Motor neuron (in vitro differentiated cells): Measurements from ENCODE around the gene PLIN4. TPM values are rescaled to one million over a fixed set of nuclear protein-coding genes. Genes with fewer than 3 reads are reported as not detected.
"Not testable (repeated sequence)": the region's sequence is repeated elsewhere in the genome, so short reads cannot be mapped to it uniquely, and the experiment has no call there.

Source experiments
- ATAC-seq, 8 experiments: fragments of 200-7000 bp; cut with Tn5 transposase; replicated peaks in 6 of 8; 2 replicates each; pipeline ENCODE4 v1.8.0; 2021; ENCODE audit warnings: mild to moderate bottlenecking in 8 of 8, moderate library complexity in 8 of 8
- H3K27ac ChIP-seq, 2 donors: fragments of 250-450 bp; sonication (Bioruptor Pico); 2 replicates each; pipeline ENCODE4 v1.9.0; 2021; ENCODE audit warnings: antibody characterized with exemption in 2 of 2, mild to moderate bottlenecking in 2 of 2, moderate library complexity in 1 of 2
- H3K4me1 ChIP-seq, 2 donors: fragments of 250-450 bp; sonication (Bioruptor Pico); replicated peaks in 1 of 2; 2 replicates each; pipeline ENCODE4 v1.6.1; 2021; ENCODE audit warnings: antibody characterized with exemption in 2 of 2, mild to moderate bottlenecking in 2 of 2, moderate library complexity in 1 of 2
- H3K4me3 ChIP-seq, 5 donors: fragments of 250-450 bp; sonication (Bioruptor Pico); 2 replicates each; pipeline ENCODE4 v1.9.0; 2021; ENCODE audit warnings: antibody characterized with exemption in 5 of 5, mild to moderate bottlenecking in 5 of 5, moderate library complexity in 4 of 5
- WGBS, 10 experiments: fragments of 450-650 bp; shearing (Covaris generic); methylation state at CpG; one replicate each; pipeline ENCODE4 v1.0.0; 2022; 5-methylcytosine and 5-hydroxymethylcytosine counted together
- in situ Hi-C, 9 experiments: fragments of 400-800 bp; cut with MboI; loops; one replicate each; pipeline ENCODE4 v1.15.0; 2021; ENCODE audit warnings: low sequenced_read_pairs in 9 of 9, low pct_unique_long_range_greater_than_20kb in 2 of 9; ENCODE audit not compliant: unreplicated experiment in 9 of 9
- total RNA-seq, 8 experiments: library from RNA; unstranded; fragments of 300-600 nt; gene quantifications; 2 replicates each; pipeline versions ENCODE4 v1.2.3 to v1.2.4, GENCODE V29; 2022

Gene PLIN4
- total RNA-seq, 8 experiments from 2014 or later: 0.11 to 1.1 (median 0.50) TPM

- no peak for ATAC-seq
- in situ Hi-C loops: no loop called here
- no peak overlapping the region for H3K27ac ChIP-seq
- H3K4me1 ChIP-seq: no peaks in the 10 kb centered on the region
- 50 to 88% (median 80%) methylated on average over 1 to 3 of the region's 14 CpGs; no CpG with 5 or more reads in 7 of the 10 experiments for WGBS, 10 experiments
- H3K4me3 ChIP-seq: no peak overlapping the region
These were observed 11.7 kb upstream of the PLIN4 start for GRCh38 chr19:4529924-4530522.

- Histone ChIP-seq H3K4me1 (no peaks in the 10 kb centered on the region), H3K27ac (no peak overlapping the region), H3K4me3 (no peak overlapping the region)
- 0 to 100% (median 83%) methylated on average over 1 to 12 of the region's 15 CpGs; no CpG with 5 or more reads in 3 of the 10 experiments for WGBS, 10 experiments
- no peak for ATAC-seq
- in situ Hi-C loops: no loop called here
These were observed 10.6 kb upstream of the PLIN4 start for GRCh38 chr19:4528843-4529242.

GRCh38 chr19:4527377-4527776 lies 9.1 kb upstream of the PLIN4 start:
- H3K27ac ChIP-seq, H3K4me3 ChIP-seq, ATAC-seq, H3K4me1 ChIP-seq, in situ Hi-C loops: not testable (repeated sequence)
- 60 to 100% (median 90%) methylated on average over 1 to 5 of the region's 8 CpGs; no CpG with 5 or more reads in 4 of the 10 experiments for WGBS, 10 experiments

- in situ Hi-C loops: no loop called here
- no peaks in the 10 kb centered on the region for H3K4me1 ChIP-seq
These were observed 7.3 kb upstream of the PLIN4 start for GRCh38 chr19:4525563-4526002.

GRCh38 chr19:4524808-4525562 lies 6.7 kb upstream of the PLIN4 start:
- Histone ChIP-seq H3K4me1 (no peaks in the 10 kb centered on the region), H3K4me3 (no peak overlapping the region), H3K27ac (no peak overlapping the region)
- 0 to 100% (median 30%) methylated on average over 1 to 5 of the region's 23 CpGs; no CpG with 5 or more reads in 4 of the 10 experiments for WGBS, 10 experiments
- peak; percentile 48 to 88 (median 56) for ATAC-seq
- in situ Hi-C loops: no loop called here

More at GRCh38 chr19:4525563-4526002, 7.3 kb upstream of the PLIN4 start:
- 90% methylated on average over 2 of the region's 23 CpGs; no CpG with 5 or more reads in 8 of the 10 experiments for WGBS, 10 experiments
- Histone ChIP-seq H3K4me3 (no peak overlapping the region), H3K27ac (no peak overlapping the region)
- ATAC-seq: peak in 2 of 8 experiments; percentile 4 to 8

GRCh38 chr19:4523306-4524110 lies 5.2 kb upstream of the PLIN4 start:
- peak in 7 of 8 experiments; percentile 13 to 53 (median 26) for ATAC-seq
- in situ Hi-C loops: no loop called here
- no peak overlapping the region for H3K4me3 ChIP-seq
- no peaks in the 10 kb centered on the region for H3K4me1 ChIP-seq
- WGBS, 10 experiments: 0 to 54% (median 10%) methylated on average over 1 to 6 of the region's 53 CpGs; no CpG with 5 or more reads in 5 of the 10 experiments
- no peak overlapping the region for H3K27ac ChIP-seq

GRCh38 chr19:4522291-4523002 lies 4.2 kb upstream of the PLIN4 start:
- H3K4me1 ChIP-seq: no peaks in the 10 kb centered on the region
- ATAC-seq: no peak
- no peak overlapping the region for H3K4me3 ChIP-seq
- WGBS, 10 experiments: 65 to 100% (median 88%) methylated on average over 1 to 8 of the region's 15 CpGs; no CpG with 5 or more reads in 1 of the 10 experiments
- no peak overlapping the region for H3K27ac ChIP-seq
- in situ Hi-C loops: no loop called here

- no peak overlapping the region for H3K4me3 ChIP-seq
- no peak for ATAC-seq
- in situ Hi-C loops: no loop called here
- no peaks in the 10 kb centered on the region for H3K4me1 ChIP-seq
- 20 to 96% (median 78%) methylated on average over 1 to 4 of the region's 5 CpGs; no CpG with 5 or more reads in 3 of the 10 experiments for WGBS, 10 experiments
- H3K27ac ChIP-seq: no peak overlapping the region
These were observed 3.6 kb upstream of the PLIN4 start for GRCh38 chr19:4521888-4522242.

GRCh38 chr19:4521170-4521887 lies 3.0 kb upstream of the PLIN4 start:
- H3K4me3 ChIP-seq: no peak overlapping the region
- WGBS, 10 experiments: 36 to 87% (median 79%) methylated on average over 3 to 6 of the region's 11 CpGs; no CpG with 5 or more reads in 2 of the 10 experiments
- no peaks in the 10 kb centered on the region for H3K4me1 ChIP-seq
- peak in 1 of 8 experiments; percentile 25 for ATAC-seq
- no peak overlapping the region for H3K27ac ChIP-seq
- in situ Hi-C loops: no loop called here

GRCh38 chr19:4519521-4520277 lies 1.4 kb upstream of the PLIN4 start:
- 17 to 100% (median 60%) methylated on average over 1 to 7 of the region's 9 CpGs; no CpG with 5 or more reads in 3 of the 10 experiments for WGBS, 10 experiments
- H3K4me1 ChIP-seq: no peaks in the 10 kb centered on the region
- in situ Hi-C loops: no loop called here
- H3K4me3 ChIP-seq: no peak overlapping the region
- H3K27ac ChIP-seq: no peak overlapping the region
- peak in 5 of 8 experiments; percentile 21 to 46 (median 31) for ATAC-seq

GRCh38 chr19:4519172-4519496 lies 848 bp upstream of the PLIN4 start:
- H3K27ac ChIP-seq: no peak overlapping the region

More at GRCh38 chr19:4519172-4519496, 848 bp upstream of the PLIN4 start:
- Histone ChIP-seq H3K4me3 (no peak overlapping the region), H3K4me1 (no peaks in the 10 kb centered on the region)
- WGBS, 10 experiments: 90 to 100% (median 95%) methylated on average over 1 to 4 of the region's 6 CpGs; no CpG with 5 or more reads in 7 of the 10 experiments
- in situ Hi-C loops: no loop called here
- no peak for ATAC-seq
